Measurements from ENCODE around the gene APOE.

APOE gene

DNA sequence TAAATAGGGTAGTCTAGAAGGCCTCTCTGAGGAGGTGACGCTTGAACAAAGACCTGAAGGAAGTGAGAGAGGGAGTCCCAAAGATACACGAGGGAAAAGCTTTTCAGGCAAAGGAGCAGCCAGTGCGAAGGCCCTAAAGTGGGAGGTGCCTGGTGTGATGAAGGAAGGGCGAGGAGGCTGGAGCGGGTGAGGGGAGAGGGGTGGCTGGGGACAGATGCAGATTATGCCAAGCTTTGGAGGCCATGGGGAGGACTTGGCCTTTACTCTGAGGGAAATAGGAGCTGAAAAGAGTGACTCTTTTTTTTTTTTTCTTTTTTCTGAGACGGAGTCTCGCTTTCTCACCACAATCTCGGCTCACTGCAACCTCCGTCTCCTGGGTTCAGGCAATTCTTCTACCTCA, 52.5 kb downstream of the APOE start:
- no peak overlapping the region; the same call in 1 of the 2 replicates for H3K4me2 ChIP-seq (ENCODE audit: low read length)
- peaks cover 10% of the 10 kb centered on the region for H3K36me3 ChIP-seq (replicated peaks; ENCODE audit: low read depth, low read length)
- H3K4me3 ChIP-seq (ENCODE audit: low read length): no peak overlapping the region
- no peak overlapping the region for H3K9ac ChIP-seq (ENCODE audit: low read length)
- no peak overlapping the region for H2AFZ ChIP-seq (ENCODE audit: low read depth, low read length)
- H3K27ac ChIP-seq (ENCODE audit: low read length): no peak overlapping the region
- TF ChIP-seq, protein P1, sequence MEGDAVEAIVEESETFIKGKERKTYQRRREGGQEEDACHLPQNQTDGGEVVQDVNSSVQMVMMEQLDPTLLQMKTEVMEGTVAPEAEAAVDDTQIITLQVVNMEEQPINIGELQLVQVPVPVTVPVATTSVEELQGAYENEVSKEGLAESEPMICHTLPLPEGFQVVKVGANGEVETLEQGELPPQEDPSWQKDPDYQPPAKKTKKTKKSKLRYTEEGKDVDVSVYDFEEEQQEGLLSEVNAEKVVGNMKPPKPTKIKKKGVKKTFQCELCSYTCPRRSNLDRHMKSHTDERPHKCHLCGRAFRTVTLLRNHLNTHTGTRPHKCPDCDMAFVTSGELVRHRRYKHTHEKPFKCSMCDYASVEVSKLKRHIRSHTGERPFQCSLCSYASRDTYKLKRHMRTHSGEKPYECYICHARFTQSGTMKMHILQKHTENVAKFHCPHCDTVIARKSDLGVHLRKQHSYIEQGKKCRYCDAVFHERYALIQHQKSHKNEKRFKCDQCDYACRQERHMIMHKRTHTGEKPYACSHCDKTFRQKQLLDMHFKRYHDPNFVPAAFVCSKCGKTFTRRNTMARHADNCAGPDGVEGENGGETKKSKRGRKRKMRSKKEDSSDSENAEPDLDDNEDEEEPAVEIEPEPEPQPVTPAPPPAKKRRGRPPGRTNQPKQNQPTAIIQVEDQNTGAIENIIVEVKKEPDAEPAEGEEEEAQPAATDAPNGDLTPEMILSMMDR (IDR thresholded peaks at IDR 0.05; ENCODE audit: low read depth, low read length): no peak
- no peak for TF ChIP-seq EZH2phosphoT487 (IDR thresholded peaks at IDR 0.05; ENCODE audit: low read depth)
- H4K20me1 ChIP-seq (ENCODE audit: insufficient read depth, low read length): peaks cover 34% of the 10 kb centered on the region
- H3K79me2 ChIP-seq (ENCODE audit: low read length): peaks cover 86% of the 10 kb centered on the region
- H3K27me3 ChIP-seq (ENCODE audit: low read depth, low read length): no peaks in the 10 kb centered on the region
- no peaks in the 10 kb centered on the region for H3K9me3 ChIP-seq (ENCODE audit: insufficient read depth, low read length)
- H3K4me1 ChIP-seq (ENCODE audit: low read length): peaks cover 51% of the 10 kb centered on the region
